ENCODE measurements around the gene IMP3.

IMP3 gene

GRCh38 chr15:75677465-75678323, 37.7 kb upstream of the IMP3 start:
- no peak overlapping the region for H2BK5ac ChIP-seq (ENCODE audit: low read depth, low read length, poor library complexity)
- H4K91ac ChIP-seq (ENCODE audit: low read depth, low read length): no peak overlapping the region
- H4K12ac ChIP-seq (ENCODE audit: low read depth, low read length): no peak overlapping the region
- H3K4me1 ChIP-seq (ENCODE audit: control insufficient read depth in 1 of 2, insufficient read depth in 2 of 2, low read length in 2 of 2): peaks cover 12 to 14% of the 10 kb centered on the region in 2 experiments
- H2AK5ac ChIP-seq (ENCODE audit: low read length): no peak overlapping the region
- no CpG with 5 or more reads among the region's 16 CpGs for WGBS (ENCODE audit: extremely low coverage, insufficient coverage, insufficient read length)
- H3K18ac ChIP-seq (ENCODE audit: low read length): no peak overlapping the region
- no peak overlapping the region for H3K27ac ChIP-seq (ENCODE audit: low read depth, low read length)
- H4K8ac ChIP-seq (ENCODE audit: low read depth, low read length): no peak overlapping the region
- H3K27me3 ChIP-seq (ENCODE audit: insufficient read depth, low read length): no peaks in the 10 kb centered on the region
- no peak for DNase-seq
- no peak overlapping the region for H2AFZ ChIP-seq (ENCODE audit: insufficient read depth, low read length, poor library complexity)
- no peaks in the 10 kb centered on the region for H3K36me3 ChIP-seq (ENCODE audit: control insufficient read depth in 1 of 2, insufficient read depth in 2 of 2, low read length in 2 of 2)
- no peak overlapping the region for H3K4me3 ChIP-seq (ENCODE audit: low read depth, low read length)
- no peak overlapping the region for H2BK120ac ChIP-seq (ENCODE audit: insufficient read depth, low read length, poor library complexity)
- no peak overlapping the region for H3K4me2 ChIP-seq (ENCODE audit: low read length)
- no peak overlapping the region for H3K4ac ChIP-seq (ENCODE audit: low read depth, low read length)
- peaks cover 4% of the 10 kb centered on the region for H3K79me1 ChIP-seq (ENCODE audit: low read length)
- H3K9me3 ChIP-seq (ENCODE audit: insufficient read depth, low read depth, low read length): no peaks in the 10 kb centered on the region
- no peak overlapping the region for H3K14ac ChIP-seq (ENCODE audit: low read length)
- H3K79me2 ChIP-seq (ENCODE audit: control insufficient read depth, insufficient read depth, low read length, poor library complexity): peaks cover 2% of the 10 kb centered on the region
- H3K9ac ChIP-seq (ENCODE audit: low read length): no peak overlapping the region
- H2BK12ac ChIP-seq (ENCODE audit: low read length): no peak overlapping the region
- no peak overlapping the region for H3K23ac ChIP-seq (ENCODE audit: low read length)

GRCh38 chr15:75676688-75677464, 36.9 kb upstream of the IMP3 start:
- H2BK5ac ChIP-seq (ENCODE audit: low read depth, low read length, poor library complexity): no peak overlapping the region
- no peaks in the 10 kb centered on the region for H3K36me3 ChIP-seq (ENCODE audit: control insufficient read depth in 1 of 2, insufficient read depth in 2 of 2, low read length in 2 of 2)
- peaks cover 2% of the 10 kb centered on the region for H3K79me2 ChIP-seq (ENCODE audit: control insufficient read depth, insufficient read depth, low read length, poor library complexity)
- no peak for DNase-seq
- no peak overlapping the region for H3K4me3 ChIP-seq (ENCODE audit: low read depth, low read length)
- no peak overlapping the region for H3K4me2 ChIP-seq (ENCODE audit: low read length)
- no peak overlapping the region for H4K12ac ChIP-seq (ENCODE audit: low read depth, low read length)
- no CpG with 5 or more reads among the region's 30 CpGs for WGBS (ENCODE audit: extremely low coverage, insufficient coverage, insufficient read length)
- no peak overlapping the region for H3K18ac ChIP-seq (ENCODE audit: low read length)
- no peaks in the 10 kb centered on the region for H3K27me3 ChIP-seq (ENCODE audit: insufficient read depth, low read length)
- H2AFZ ChIP-seq (ENCODE audit: insufficient read depth, low read length, poor library complexity): no peak overlapping the region
- no peak overlapping the region for H4K91ac ChIP-seq (ENCODE audit: low read depth, low read length)
- H3K23ac ChIP-seq (ENCODE audit: low read length): no peak overlapping the region
- H4K8ac ChIP-seq (ENCODE audit: low read depth, low read length): no peak overlapping the region
- H3K27ac ChIP-seq (ENCODE audit: low read depth, low read length): no peak overlapping the region
- H3K9ac ChIP-seq (ENCODE audit: low read length): no peak overlapping the region
- no peak overlapping the region for H2BK12ac ChIP-seq (ENCODE audit: low read length)
- peaks cover 19 to 21% of the 10 kb centered on the region in 2 experiments for H3K4me1 ChIP-seq (ENCODE audit: control insufficient read depth in 1 of 2, insufficient read depth in 2 of 2, low read length in 2 of 2)
- no peaks in the 10 kb centered on the region for H3K9me3 ChIP-seq (ENCODE audit: insufficient read depth, low read depth, low read length)
- H2AK5ac ChIP-seq (ENCODE audit: low read length): no peak overlapping the region
- H3K4ac ChIP-seq (ENCODE audit: low read depth, low read length): no peak overlapping the region
- H3K14ac ChIP-seq (ENCODE audit: low read length): no peak overlapping the region
- H3K79me1 ChIP-seq (ENCODE audit: low read length): peaks cover 9% of the 10 kb centered on the region
- H2BK120ac ChIP-seq (ENCODE audit: insufficient read depth, low read length, poor library complexity): no peak overlapping the region

GRCh38 chr15:75675579-75676404, 35.8 kb upstream of the IMP3 start:
- peaks cover 2% of the 10 kb centered on the region for H3K79me2 ChIP-seq (ENCODE audit: control insufficient read depth, insufficient read depth, low read length, poor library complexity)
- no peak overlapping the region for H4K8ac ChIP-seq (ENCODE audit: low read depth, low read length)
- H3K4me1 ChIP-seq (ENCODE audit: control insufficient read depth in 1 of 2, insufficient read depth in 2 of 2, low read length in 2 of 2): peaks cover 23 to 28% of the 10 kb centered on the region in 2 experiments
- H2AK5ac ChIP-seq (ENCODE audit: low read length): no peak overlapping the region
- no peaks in the 10 kb centered on the region for H3K9me3 ChIP-seq (ENCODE audit: insufficient read depth, low read depth, low read length)
- no peak overlapping the region for H2BK12ac ChIP-seq (ENCODE audit: low read length)
- H2BK5ac ChIP-seq (ENCODE audit: low read depth, low read length, poor library complexity): no peak overlapping the region
- no peaks in the 10 kb centered on the region for H3K36me3 ChIP-seq (ENCODE audit: control insufficient read depth in 1 of 2, insufficient read depth in 2 of 2, low read length in 2 of 2)
- no peaks in the 10 kb centered on the region for H3K27me3 ChIP-seq (ENCODE audit: insufficient read depth, low read length)
- no peak overlapping the region for H2BK120ac ChIP-seq (ENCODE audit: insufficient read depth, low read length, poor library complexity)
- no peak overlapping the region for H4K12ac ChIP-seq (ENCODE audit: low read depth, low read length)
- H3K79me1 ChIP-seq (ENCODE audit: low read length): peaks cover 10% of the 10 kb centered on the region
- H3K14ac ChIP-seq (ENCODE audit: low read length): no peak overlapping the region
- no peak for DNase-seq
- no peak overlapping the region for H3K18ac ChIP-seq (ENCODE audit: low read length)
- no peak overlapping the region for H3K9ac ChIP-seq (ENCODE audit: low read length)
- no peak overlapping the region for H3K4ac ChIP-seq (ENCODE audit: low read depth, low read length)
- no CpG with 5 or more reads among the region's 41 CpGs for WGBS (ENCODE audit: extremely low coverage, insufficient coverage, insufficient read length)
- H3K27ac ChIP-seq (ENCODE audit: low read depth, low read length): no peak overlapping the region
- H3K4me2 ChIP-seq (ENCODE audit: low read length): no peak overlapping the region
- no peak overlapping the region for H3K4me3 ChIP-seq (ENCODE audit: low read depth, low read length)
- H3K23ac ChIP-seq (ENCODE audit: low read length): no peak overlapping the region
- no peak overlapping the region for H4K91ac ChIP-seq (ENCODE audit: low read depth, low read length)
- no peak overlapping the region for H2AFZ ChIP-seq (ENCODE audit: insufficient read depth, low read length, poor library complexity)

GRCh38 chr15:75674366-75674765, 34.3 kb upstream of the IMP3 start:
- Histone ChIP-seq H3K9ac (ENCODE audit: low read length) (no peak overlapping the region), H3K14ac (ENCODE audit: low read length) (no peak overlapping the region), H2BK120ac (ENCODE audit: insufficient read depth, low read length, poor library complexity) (no peak overlapping the region), H3K79me2 (ENCODE audit: control insufficient read depth, insufficient read depth, low read length, poor library complexity) (peaks cover 2% of the 10 kb centered on the region), H3K18ac (ENCODE audit: low read length) (no peak overlapping the region), H2BK5ac (ENCODE audit: low read depth, low read length, poor library complexity) (no peak overlapping the region), H2AK5ac (ENCODE audit: low read length) (peak overlapping the region; percentile 41), H3K36me3 (ENCODE audit: control insufficient read depth in 1 of 2, insufficient read depth in 2 of 2, low read length in 2 of 2) (no peaks in the 10 kb centered on the region), H3K27ac (ENCODE audit: low read depth, low read length) (no peak overlapping the region), H3K23ac (ENCODE audit: low read length) (no peak overlapping the region), H3K4me2 (ENCODE audit: low read length) (no peak overlapping the region), H4K12ac (ENCODE audit: low read depth, low read length) (no peak overlapping the region), H4K91ac (ENCODE audit: low read depth, low read length) (no peak overlapping the region), H3K4ac (ENCODE audit: low read depth, low read length) (no peak overlapping the region), H3K79me1 (ENCODE audit: low read length) (peaks cover 10% of the 10 kb centered on the region), H3K4me1 (ENCODE audit: control insufficient read depth in 1 of 2, insufficient read depth in 2 of 2, low read length in 2 of 2) (peaks cover 23 to 31% of the 10 kb centered on the region in 2 experiments), H2AFZ (ENCODE audit: insufficient read depth, low read length, poor library complexity) (no peak overlapping the region), H3K4me3 (ENCODE audit: low read depth, low read length) (no peak overlapping the region), H3K9me3 (ENCODE audit: insufficient read depth, low read depth, low read length) (no peaks in the 10 kb centered on the region), H3K27me3 (ENCODE audit: insufficient read depth, low read length) (no peaks in the 10 kb centered on the region), H2BK12ac (ENCODE audit: low read length) (no peak overlapping the region), H4K8ac (ENCODE audit: low read depth, low read length) (no peak overlapping the region)
- no CpG with 5 or more reads among the region's 8 CpGs for WGBS (ENCODE audit: extremely low coverage, insufficient coverage, insufficient read length)
- no peak for DNase-seq

Data from trophoblast cell (in vitro differentiated cells and primary cell).